GM08714 (cell line): ENCODE results near the gene PRAF2.
A peak's percentile ranks its signal among the peaks of the same experiment; 100 is the strongest.

Experiments
- H3K4me3 ChIP-seq: fragments of 200-500 bp; sonication (Bioruptor generic); 2 replicates; pipeline ENCODE4 v1.5.1; 2014; ENCODE audit warnings: mild to moderate bottlenecking, low read length, inconsistent platforms
- ZNF274 ChIP-seq: IDR thresholded peaks from 2 replicates; pipeline ENCODE4 v1.6.1; 2012; ENCODE audit warnings: mild to moderate bottlenecking, low read depth, low read length

PRAF2 gene

GRCh38 chrX:49043220-49043986 is 30.4 kb downstream of the PRAF2 start, which contains the start of gene TFE3:
TSS of gene TFE3 (minus strand) at chrX:49043357. CDS start at chrX:49043226, 131 bp downstream.
- TF ChIP-seq ZNF274, result no peak
- H3K4me3 ChIP-seq, result peak within 1 kb of the TSS; percentile 77

- peak overlapping the region; percentile 77 for H3K4me3 ChIP-seq
- TF ChIP-seq ZNF274, result no peak
Observed at GRCh38 chrX:49042581-49043219, 31.1 kb downstream of the PRAF2 start.

GRCh38 chrX:49041744-49042580 is 31.8 kb downstream of the PRAF2 start:
- H3K4me3 ChIP-seq, result peak overlapping the region; percentile 77
- no peak for TF ChIP-seq ZNF274

- TF ChIP-seq ZNF274, result no peak
- H3K4me3 ChIP-seq, result no peak overlapping the region; the same call in 1 of the 2 replicates
Observed at GRCh38 chrX:49040376-49040955, 33.3 kb downstream of the PRAF2 start.

GRCh38 chrX:49039598-49040375 is 34.0 kb downstream of the PRAF2 start:
- TF ChIP-seq ZNF274, result no peak
- no peak overlapping the region; the same call in 1 of the 2 replicates for H3K4me3 ChIP-seq

- H3K4me3 ChIP-seq, result no peak overlapping the region
- no peak for TF ChIP-seq ZNF274
Observed at GRCh38 chrX:49037883-49038475, 35.8 kb downstream of the PRAF2 start.

GRCh38 chrX:49030283-49030682 is 43.5 kb downstream of the PRAF2 start:
- TF ChIP-seq ZNF274, result no peak
- no peak overlapping the region for H3K4me3 ChIP-seq

- no peak overlapping the region for H3K4me3 ChIP-seq
- no peak for TF ChIP-seq ZNF274
Observed at GRCh38 chrX:49029876-49030275, 43.9 kb downstream of the PRAF2 start.
